Glomerular endothelial cell (primary cell): Measurements from ENCODE around the gene HS2ST1. TPM values are rescaled to one million over a fixed set of nuclear protein-coding genes. Genes with fewer than 3 reads are reported as not detected.
"Not testable (repeated sequence)": the region's sequence is repeated elsewhere in the genome, so short reads cannot be mapped to it uniquely, and the experiment has no call there.

ENCODE experiments used
- DNase-seq: peaks from one replicate; pipeline ENCODE4 v3.0.0-alpha.2; 2011; ENCODE audit warnings: low read depth, low spot score; ENCODE audit errors: extremely low read depth
- total RNA-seq: library from RNA; depleted of rRNA; stranded (reverse); fragments of >200 nt; gene quantifications from 2 replicates; pipeline ENCODE4 v1.2.3, GENCODE V29; 2015

Gene HS2ST1
- total RNA-seq, 1 donor from 2014 or later: 17.6 TPM

- no peak for DNase-seq
Measured at GRCh38 chr1:86924324-86924960, 10.0 kb downstream of the HS2ST1 start.

GRCh38 chr1:86925742-86926141 lies 11.3 kb downstream of the HS2ST1 start:
- no peak for DNase-seq

GRCh38 chr1:86926883-86927282 lies 12.4 kb downstream of the HS2ST1 start:
- DNase-seq: no peak

- DNase-seq: no peak
Measured at GRCh38 chr1:86928819-86929218, 14.4 kb downstream of the HS2ST1 start.

GRCh38 chr1:86933051-86933450 lies 18.6 kb downstream of the HS2ST1 start:
- no peak for DNase-seq

- DNase-seq: no peak
Measured at GRCh38 chr1:86933562-86934377, 19.3 kb downstream of the HS2ST1 start.

GRCh38 chr1:86938450-86938849 lies 24.0 kb downstream of the HS2ST1 start:
- no peak for DNase-seq

GRCh38 chr1:86938855-86939254 lies 24.4 kb downstream of the HS2ST1 start:
- no peak for DNase-seq

GRCh38 chr1:86939406-86939805 lies 25.0 kb downstream of the HS2ST1 start:
- no peak for DNase-seq

- no peak for DNase-seq
Measured at GRCh38 chr1:86940599-86940998, 26.2 kb downstream of the HS2ST1 start.

- DNase-seq: no peak
Measured at GRCh38 chr1:86942042-86942441, 27.6 kb downstream of the HS2ST1 start.

- no peak for DNase-seq
Measured at GRCh38 chr1:86942743-86943142, 28.3 kb downstream of the HS2ST1 start.

- no peak for DNase-seq
Measured at GRCh38 chr1:86948212-86948611, 33.8 kb downstream of the HS2ST1 start.

- no peak for DNase-seq
Measured at GRCh38 chr1:86950712-86951419, 36.4 kb downstream of the HS2ST1 start.

- DNase-seq: no peak
Measured at GRCh38 chr1:86951430-86951829, 37.0 kb downstream of the HS2ST1 start.

- no peak for DNase-seq
Measured at GRCh38 chr1:86953167-86953566, 38.7 kb downstream of the HS2ST1 start.

- DNase-seq: no peak
Measured at GRCh38 chr1:86955678-86956077, 41.2 kb downstream of the HS2ST1 start.

- no peak for DNase-seq
Measured at GRCh38 chr1:86956221-86956620, 41.8 kb downstream of the HS2ST1 start.

- no peak for DNase-seq
Measured at GRCh38 chr1:86957221-86957620, 42.8 kb downstream of the HS2ST1 start.

- no peak for DNase-seq
Measured at GRCh38 chr1:86960548-86960947, 46.1 kb downstream of the HS2ST1 start.

GRCh38 chr1:86963841-86964240 lies 49.4 kb downstream of the HS2ST1 start:
- DNase-seq: not testable (repeated sequence)
